Memory B cell (primary cell): ENCODE data around the gene PVR.
"Not testable (repeated sequence)": the region's sequence is repeated elsewhere in the genome, so short reads cannot be mapped to it uniquely, and the experiment has no call there.

ENCODE experiments used
- ATAC-seq: fragments of 150-1000 bp; cut with Tn5 transposase; 2 replicates; pipeline ENCODE4 v1.10.0; 2021; ENCODE audit warnings: low read depth, mild to moderate bottlenecking, moderate library complexity
- DNase-seq, 2 donors: peaks; one replicate each; pipeline ENCODE4 v3.0.0; 2022; ENCODE audit warnings: low spot score in 2 of 2
- H3K27ac Mint-ChIP-seq: one replicate; pipeline ENCODE4 v1.8.0; 2022; ENCODE audit warnings: mild to moderate bottlenecking, moderate library complexity, mixed read lengths
- H3K27me3 Mint-ChIP-seq: one replicate; pipeline ENCODE4 v1.8.0; 2022; ENCODE audit warnings: mixed read lengths
- H3K36me3 Mint-ChIP-seq: one replicate; pipeline ENCODE4 v1.8.0; 2022; ENCODE audit warnings: mild to moderate bottlenecking, mixed read lengths
- H3K4me1 Mint-ChIP-seq: one replicate; pipeline ENCODE4 v1.8.0; 2022; ENCODE audit warnings: mixed read lengths
- H3K4me3 Mint-ChIP-seq: one replicate; pipeline ENCODE4 v1.8.0; 2022; ENCODE audit warnings: mild to moderate bottlenecking, moderate library complexity, mixed read lengths
- H3K9me3 Mint-ChIP-seq: one replicate; pipeline ENCODE4 v1.8.0; 2022; ENCODE audit warnings: mixed read lengths

The PVR gene

DNA sequence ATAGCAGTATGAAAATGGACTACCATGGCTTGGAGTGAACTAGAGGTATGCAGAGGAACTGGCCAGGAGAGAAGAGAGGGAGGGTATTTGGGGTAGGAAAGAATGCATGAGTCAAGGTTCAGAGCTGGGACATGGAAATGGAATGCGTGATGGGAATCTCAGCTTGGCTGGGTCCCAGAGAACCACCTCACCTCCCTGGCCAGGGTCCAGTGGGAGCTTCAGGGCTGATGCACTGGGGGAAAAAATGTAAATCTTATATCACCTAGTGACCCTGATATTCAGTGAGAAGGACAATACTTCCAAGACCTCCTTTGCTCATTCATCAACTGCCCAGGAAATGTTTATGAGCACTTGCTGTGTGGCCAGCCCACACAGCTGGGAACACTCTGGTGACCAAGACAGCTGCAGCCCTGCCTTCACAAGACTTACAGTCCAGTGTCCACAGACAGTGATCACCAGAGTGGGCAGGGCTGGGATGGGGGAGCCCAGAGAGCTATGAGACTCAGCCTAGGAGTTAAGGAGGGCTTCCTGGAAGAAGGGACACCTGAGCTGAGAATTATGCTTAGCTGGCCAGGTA, 17.6 kb upstream of the PVR start:
- no peak overlapping the region for H3K27ac Mint-ChIP-seq
- ATAC-seq (no peak), DNase-seq (no peak)
- H3K4me1 Mint-ChIP-seq, result no peaks in the 10 kb centered on the region
- H3K4me3 Mint-ChIP-seq, result no peak overlapping the region
- peaks cover 15% of the 10 kb centered on the region for H3K27me3 Mint-ChIP-seq
- H3K36me3 Mint-ChIP-seq, result peaks cover 4% of the 10 kb centered on the region
- H3K9me3 Mint-ChIP-seq, result peaks cover 11% of the 10 kb centered on the region

DNA sequence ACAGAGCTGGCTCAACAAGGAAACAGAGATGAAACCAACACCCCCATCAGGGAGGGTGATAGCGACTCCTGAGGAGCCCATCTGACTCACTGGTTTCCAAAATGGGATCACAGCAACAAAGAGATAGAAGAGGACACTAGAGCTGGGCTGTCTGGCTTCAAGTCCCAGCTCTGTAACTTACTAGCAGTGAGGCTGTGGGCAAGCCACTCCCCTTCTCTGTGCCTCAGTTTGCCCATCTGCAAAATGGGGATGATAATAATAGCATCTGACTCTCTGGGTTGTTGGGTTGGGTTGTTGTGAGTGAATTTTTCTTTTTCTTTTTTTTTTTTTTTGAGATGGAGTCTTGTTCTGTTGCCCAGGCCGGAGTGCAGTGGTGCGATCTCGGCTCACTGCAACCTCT, 16.1 kb upstream of the PVR start:
- Mint-ChIP-seq H3K9me3 (peaks cover 11% of the 10 kb centered on the region), H3K4me3 (no peak overlapping the region), H3K27ac (no peak overlapping the region), H3K4me1 (no peaks in the 10 kb centered on the region), H3K36me3 (peaks cover 4% of the 10 kb centered on the region), H3K27me3 (peaks cover 12% of the 10 kb centered on the region)
- DNase-seq, result no peak
- ATAC-seq, result no peak

DNA sequence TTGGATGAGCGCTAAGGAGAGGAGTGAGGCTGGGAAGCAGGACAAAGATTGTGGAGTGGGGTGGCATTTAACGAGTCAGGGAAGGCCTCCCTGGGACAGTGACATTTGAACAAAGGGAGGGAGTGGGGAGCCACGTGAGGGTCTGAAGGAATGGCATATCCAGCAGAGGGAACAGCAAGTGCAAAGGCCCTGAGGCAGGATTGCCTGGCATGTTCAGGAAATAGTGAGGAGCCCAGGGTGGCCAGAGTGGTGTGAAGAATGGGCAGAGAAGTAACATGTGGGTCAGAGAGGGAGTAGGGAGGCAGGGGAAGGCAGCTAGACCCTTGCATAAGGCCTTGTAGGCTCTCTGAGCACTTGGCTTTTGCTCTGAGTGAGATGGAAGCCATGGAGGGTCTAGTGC, 14.9 kb upstream of the PVR start:
- peaks cover 8% of the 10 kb centered on the region for H3K27me3 Mint-ChIP-seq
- H3K27ac Mint-ChIP-seq, result no peak overlapping the region
- peaks cover 7% of the 10 kb centered on the region for H3K9me3 Mint-ChIP-seq
- DNase-seq (no peak), ATAC-seq (no peak)
- H3K36me3 Mint-ChIP-seq, result peaks cover 4% of the 10 kb centered on the region
- no peaks in the 10 kb centered on the region for H3K4me1 Mint-ChIP-seq
- no peak overlapping the region for H3K4me3 Mint-ChIP-seq

DNA sequence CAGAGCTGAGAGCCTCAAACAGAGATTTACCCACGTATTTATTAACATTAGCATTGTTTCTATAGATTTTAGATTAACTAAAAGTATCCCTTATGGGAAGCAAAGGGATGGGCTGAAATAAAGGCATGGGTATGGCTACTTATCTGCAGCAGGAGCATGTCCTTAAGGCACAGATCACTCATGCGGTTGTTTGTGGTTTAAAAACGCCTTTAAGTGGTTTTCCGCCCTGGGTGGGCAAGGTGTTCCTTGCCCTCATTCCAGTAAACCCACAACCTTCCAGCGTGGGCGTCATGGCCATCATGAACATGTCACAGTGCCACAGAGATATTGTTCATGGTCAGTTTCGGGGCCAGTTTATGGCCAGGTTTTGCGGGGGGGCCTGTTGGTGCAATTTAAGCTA, 12.1 kb upstream of the PVR start:
- not testable (repeated sequence) for H3K9me3 Mint-ChIP-seq, ATAC-seq
- peaks cover 13% of the 10 kb centered on the region for H3K27me3 Mint-ChIP-seq

DNA sequence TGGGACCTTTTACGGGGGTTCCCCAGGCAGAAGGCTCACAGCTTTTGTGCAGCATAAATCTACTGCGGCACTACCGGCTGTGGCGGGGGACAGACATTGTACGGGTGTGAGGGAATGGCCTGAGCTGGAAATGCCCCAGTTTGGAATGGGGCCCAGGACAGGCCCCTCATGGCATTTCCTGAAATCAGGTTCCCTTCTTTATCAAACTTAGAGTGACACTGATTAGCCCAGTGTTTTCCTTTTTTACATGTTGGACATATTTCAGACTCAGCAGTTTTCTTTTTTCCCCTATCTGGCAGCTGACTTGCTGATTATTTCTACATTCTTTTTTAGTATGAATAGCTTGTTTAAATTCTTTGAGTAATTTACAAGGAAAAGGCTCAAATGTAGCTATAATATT, 9.7 kb upstream of the PVR start:
- H3K27ac Mint-ChIP-seq, H3K4me3 Mint-ChIP-seq, H3K9me3 Mint-ChIP-seq, H3K27me3 Mint-ChIP-seq, H3K4me1 Mint-ChIP-seq, DNase-seq, ATAC-seq, H3K36me3 Mint-ChIP-seq: not testable (repeated sequence)

More for the DNA sequence above, 12.1 kb upstream of the PVR start:
- DNase-seq, H3K36me3 Mint-ChIP-seq, H3K27ac Mint-ChIP-seq, H3K4me1 Mint-ChIP-seq, H3K4me3 Mint-ChIP-seq: not testable (repeated sequence)

DNA sequence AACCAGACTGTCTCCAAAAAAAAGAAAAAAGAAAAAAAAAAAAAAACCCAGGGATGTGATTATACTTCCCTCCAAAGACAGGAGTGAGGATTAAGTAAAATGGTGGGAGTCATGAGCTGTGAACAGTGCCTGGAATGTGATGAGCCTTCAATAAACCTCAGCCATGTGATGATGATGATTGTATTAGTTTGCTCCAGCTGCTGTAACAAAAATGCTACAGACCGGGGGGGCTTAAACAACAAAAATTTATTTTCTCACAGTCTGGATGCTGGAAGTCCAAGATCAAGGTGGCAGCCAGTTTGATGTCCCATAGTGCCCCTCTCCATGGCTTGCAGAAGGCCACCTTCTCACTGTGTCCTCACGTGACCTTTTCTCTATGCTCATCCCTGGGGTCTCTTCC, 8.9 kb upstream of the PVR start:
- Mint-ChIP-seq H3K4me1 (no peaks in the 10 kb centered on the region), H3K27me3 (peaks cover 8% of the 10 kb centered on the region), H3K36me3 (no peaks in the 10 kb centered on the region), H3K4me3 (no peak overlapping the region), H3K27ac (no peak overlapping the region), H3K9me3 (no peaks in the 10 kb centered on the region)
- ATAC-seq (no peak), DNase-seq (no peak)

DNA sequence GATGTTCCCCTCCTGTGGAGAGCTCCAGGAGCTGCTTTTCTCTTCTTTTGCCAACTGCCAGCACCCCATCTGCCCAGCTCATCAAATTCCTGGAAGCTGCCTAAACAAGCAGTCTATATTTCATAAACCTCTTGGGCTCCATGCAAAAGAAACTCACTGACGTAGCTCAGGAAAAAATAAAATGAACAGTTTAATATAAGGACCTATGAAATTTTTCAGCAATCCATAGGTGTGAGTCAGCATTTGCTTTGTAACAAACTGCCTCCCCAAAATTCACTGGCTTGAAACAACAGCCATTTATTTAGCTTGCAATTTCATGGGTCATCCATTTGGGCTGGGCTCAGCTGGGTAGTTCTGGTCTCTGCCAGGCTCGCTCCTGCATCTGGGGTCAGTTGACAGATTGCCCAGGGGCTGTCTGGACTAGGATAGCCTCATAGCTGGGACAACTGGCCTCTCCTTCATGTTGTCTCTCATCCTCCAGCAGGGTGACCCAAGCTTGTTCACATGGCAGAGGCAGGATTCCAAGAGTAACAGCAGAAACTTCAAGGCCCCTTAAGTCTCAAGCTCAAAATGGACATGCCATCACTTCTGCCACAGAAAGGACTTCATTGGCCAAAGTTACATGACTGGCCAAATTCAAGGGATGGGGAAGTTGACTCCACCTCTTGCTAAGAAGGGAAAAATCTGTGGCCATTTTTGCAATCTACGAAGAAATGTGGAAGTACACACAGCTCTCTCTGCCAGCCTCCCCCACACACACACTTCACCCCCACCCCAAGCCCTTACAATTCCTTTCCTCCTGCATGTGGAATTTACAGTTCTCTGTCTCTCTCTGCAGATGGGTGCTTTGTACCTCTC, 7.9 kb upstream of the PVR start:
- Mint-ChIP-seq H3K27me3 (peaks cover 9% of the 10 kb centered on the region), H3K9me3 (no peaks in the 10 kb centered on the region), H3K4me1 (no peaks in the 10 kb centered on the region), H3K4me3 (no peak overlapping the region), H3K36me3 (no peaks in the 10 kb centered on the region), H3K27ac (no peak overlapping the region)
- ATAC-seq, result no peak
- no peak for DNase-seq

DNA sequence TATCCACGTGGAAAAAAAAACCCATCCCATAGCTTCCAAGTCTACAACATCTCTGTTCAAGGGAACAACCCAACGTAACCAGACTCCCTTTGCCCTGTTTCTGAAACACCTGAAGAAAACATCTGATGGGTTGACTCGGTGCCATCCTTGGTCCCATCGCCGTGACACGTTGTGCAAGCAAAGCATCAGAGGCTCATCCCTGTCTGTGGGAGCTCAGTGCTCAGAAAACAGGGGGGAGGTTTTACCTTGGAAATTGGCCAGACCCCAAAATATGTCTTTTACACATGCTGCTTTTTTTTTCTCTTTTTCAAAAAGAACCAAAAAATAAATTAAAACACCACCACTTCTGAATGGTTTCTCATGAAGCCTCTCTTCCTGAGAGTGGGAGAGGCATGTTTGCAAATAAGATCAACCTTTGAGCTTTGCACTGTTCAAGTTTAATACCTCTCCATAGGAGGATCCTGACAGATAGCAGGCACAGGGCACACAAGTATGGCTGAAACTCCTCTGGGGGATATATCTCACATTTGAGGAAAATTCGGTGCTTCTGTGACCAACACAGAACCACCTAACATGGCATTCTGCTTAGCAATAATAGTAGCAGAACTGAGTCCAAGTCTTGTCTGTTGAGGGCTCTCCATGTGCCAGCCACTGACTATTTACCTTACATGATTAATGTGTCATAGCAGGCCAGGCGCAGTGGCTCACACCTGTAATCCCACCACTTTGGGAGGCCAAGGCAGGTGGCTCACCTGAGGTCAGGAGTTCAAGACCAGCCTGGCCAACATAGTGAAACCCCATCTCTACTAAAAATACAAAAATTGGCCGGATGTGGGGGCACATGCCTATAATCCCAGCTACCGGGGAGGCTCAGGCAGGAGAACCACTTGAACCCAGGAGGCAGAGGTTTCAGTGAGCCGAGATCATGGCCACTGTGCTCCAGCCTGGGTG, 7.0 kb upstream of the PVR start:
- Mint-ChIP-seq H3K27me3 (peaks cover 9% of the 10 kb centered on the region), H3K4me1 (no peaks in the 10 kb centered on the region), H3K27ac (no peak overlapping the region), H3K36me3 (no peaks in the 10 kb centered on the region), H3K9me3 (no peaks in the 10 kb centered on the region), H3K4me3 (no peak overlapping the region)
- ATAC-seq, result no peak
- no peak for DNase-seq

DNA sequence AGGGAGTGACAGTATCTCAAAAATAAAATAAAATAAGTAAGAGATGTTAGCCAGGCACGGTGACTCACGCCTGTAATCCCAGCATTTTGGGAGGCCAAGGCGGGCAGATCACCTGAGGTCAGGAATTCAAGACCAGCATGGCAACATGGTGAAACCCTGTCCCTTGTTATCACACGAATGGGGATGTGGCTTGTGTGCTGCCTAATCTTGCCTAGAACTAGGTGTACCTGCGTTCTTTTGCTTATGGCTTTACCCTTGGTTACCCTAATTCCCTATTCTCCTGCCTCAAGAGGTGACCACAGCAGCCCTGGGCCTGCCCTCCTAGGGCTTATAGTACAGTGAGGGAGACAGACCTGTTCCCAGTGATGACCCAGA, 6.3 kb upstream of the PVR start:
- Mint-ChIP-seq H3K4me1 (no peaks in the 10 kb centered on the region), H3K9me3 (no peaks in the 10 kb centered on the region), H3K27me3 (peaks cover 9% of the 10 kb centered on the region), H3K27ac (no peak overlapping the region), H3K4me3 (no peak overlapping the region), H3K36me3 (no peaks in the 10 kb centered on the region)
- no peak for ATAC-seq
- no peak for DNase-seq

DNA sequence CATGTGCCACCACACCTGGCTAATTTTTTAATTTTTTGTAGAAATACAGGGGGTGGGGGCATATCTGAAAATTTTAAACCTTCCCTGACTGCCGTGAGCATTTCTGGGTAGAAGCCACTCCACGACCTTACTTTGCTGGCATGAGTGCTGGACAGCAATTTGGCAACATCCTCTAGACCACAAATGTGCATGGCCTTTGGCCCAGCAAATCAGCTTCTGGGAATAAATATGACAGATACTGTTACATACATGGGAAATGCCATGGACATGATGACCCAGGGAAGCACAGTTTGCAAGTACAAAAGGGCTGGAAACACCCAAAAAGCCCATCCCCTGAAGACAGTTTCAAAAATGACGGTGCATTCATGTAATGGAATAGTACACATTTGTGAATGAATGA, 3.2 kb upstream of the PVR start:
- ATAC-seq, result no peak

DNA sequence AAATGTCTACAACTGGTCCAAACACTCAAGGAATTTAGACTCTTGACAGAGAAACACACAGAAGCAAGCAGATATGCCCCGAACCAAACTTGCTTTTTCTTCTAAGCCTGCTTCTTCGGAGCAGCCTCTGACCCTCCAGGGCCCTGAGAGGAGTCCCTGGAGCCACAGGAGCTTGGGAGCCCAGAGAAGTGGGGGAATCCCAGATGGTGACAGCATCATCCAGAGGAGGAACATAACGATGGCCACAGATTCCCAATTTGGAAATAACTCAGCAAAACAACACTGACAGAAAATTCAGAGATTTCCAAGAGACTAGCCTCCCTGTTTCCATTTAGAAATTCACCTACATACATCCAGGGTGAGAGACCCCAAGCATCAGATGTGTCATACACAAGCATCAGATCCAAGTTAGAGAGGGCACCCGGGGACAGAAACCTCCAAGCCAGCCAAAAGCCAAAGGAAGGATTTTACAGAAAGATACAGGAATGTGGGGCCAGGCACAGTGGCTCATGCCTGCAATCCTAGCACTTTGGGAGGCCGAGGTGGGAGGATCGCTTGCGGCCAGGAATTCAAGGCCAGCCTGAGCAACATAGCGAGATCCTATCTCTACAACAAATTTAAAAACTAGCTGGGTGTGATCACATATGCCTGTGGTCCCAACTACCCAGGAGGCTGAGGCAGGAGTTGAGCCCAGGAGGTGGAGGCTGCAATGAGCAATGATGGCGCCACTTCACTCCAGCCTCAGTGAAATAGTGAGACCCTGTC, 2.0 kb upstream of the PVR start:
- ATAC-seq, result no peak

More for the DNA sequence above, 3.2 kb upstream of the PVR start:
- Mint-ChIP-seq H3K4me3 (no peak overlapping the region), H3K27me3 (peaks cover 6% of the 10 kb centered on the region), H3K36me3 (no peaks in the 10 kb centered on the region), H3K27ac (no peak overlapping the region), H3K9me3 (no peaks in the 10 kb centered on the region), H3K4me1 (no peaks in the 10 kb centered on the region)
- no peak for DNase-seq

DNA sequence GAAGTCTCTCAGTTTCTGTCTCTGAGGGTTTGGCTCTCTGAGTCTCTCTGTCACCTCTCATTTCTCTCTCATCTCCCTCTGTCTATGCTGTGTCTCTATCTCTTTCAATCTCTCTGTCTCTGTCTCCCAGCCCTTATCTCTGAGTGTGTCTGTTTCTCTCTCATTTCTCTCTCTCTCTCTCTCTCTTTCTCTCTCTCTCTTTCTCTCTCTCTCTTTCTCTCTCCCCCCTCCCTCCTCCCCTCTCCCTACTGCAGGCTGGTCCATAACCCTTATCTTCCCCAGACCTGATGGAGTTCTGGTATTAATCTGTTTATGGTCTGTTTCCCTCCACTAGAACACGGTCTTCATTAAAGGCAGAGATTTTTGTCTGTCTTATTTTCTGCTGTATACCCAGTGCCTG, 1.3 kb upstream of the PVR start:
- Mint-ChIP-seq H3K36me3 (no peaks in the 10 kb centered on the region), H3K27ac (no peak overlapping the region), H3K4me1 (no peaks in the 10 kb centered on the region), H3K27me3 (peaks cover 11% of the 10 kb centered on the region), H3K9me3 (no peaks in the 10 kb centered on the region), H3K4me3 (no peak overlapping the region)
- ATAC-seq (no peak), DNase-seq (no peak)

More for the DNA sequence above, 2.0 kb upstream of the PVR start:
- Mint-ChIP-seq H3K4me1 (no peaks in the 10 kb centered on the region), H3K4me3 (no peak overlapping the region), H3K9me3 (no peaks in the 10 kb centered on the region), H3K27ac (no peak overlapping the region), H3K36me3 (no peaks in the 10 kb centered on the region), H3K27me3 (peaks cover 9% of the 10 kb centered on the region)
- no peak for DNase-seq

DNA sequence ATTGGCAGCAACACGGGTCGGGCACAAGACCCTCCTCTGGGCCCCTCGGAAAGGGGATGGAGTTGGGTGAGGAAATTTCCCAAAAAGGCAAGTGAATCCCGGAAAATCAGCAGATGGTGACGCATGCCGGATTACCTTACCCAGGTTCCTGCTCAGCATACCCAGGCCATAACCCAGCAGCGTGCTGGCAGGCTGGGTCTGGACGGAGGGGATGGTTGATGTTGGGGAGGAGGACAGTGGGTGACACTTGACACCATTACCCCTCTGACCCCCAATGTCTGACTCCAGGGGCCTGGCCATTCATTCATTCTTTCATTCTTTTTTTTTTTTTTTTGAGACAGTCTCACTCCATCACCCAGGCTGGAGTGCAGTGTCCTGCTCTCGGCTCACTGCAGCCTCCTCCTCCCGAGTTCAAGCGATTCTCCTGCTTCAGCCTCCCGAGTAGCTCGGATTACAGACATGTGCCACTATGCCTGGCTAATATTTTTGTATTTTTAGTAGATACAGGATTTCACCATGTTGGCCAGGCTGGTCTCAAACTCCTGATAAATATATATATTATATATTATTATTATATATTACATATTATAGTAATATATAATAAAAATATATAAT, 799 bp downstream of the PVR start:
- H3K27me3 Mint-ChIP-seq, result peaks cover 9% of the 10 kb centered on the region

More for the DNA sequence above, 799 bp downstream of the PVR start:
- Mint-ChIP-seq H3K36me3 (no peaks in the 10 kb centered on the region), H3K4me3 (no peak overlapping the region), H3K27ac (no peak overlapping the region), H3K9me3 (no peaks in the 10 kb centered on the region), H3K4me1 (no peaks in the 10 kb centered on the region)
- ATAC-seq (no peak), DNase-seq (no peak)
